Upper lobe of left lung (tissue), 4 donors: ENCODE results near the gene TMPRSS4.

Experiments
- POLR2A ChIP-seq, 4 donors: fragments of 450-650 bp; IDR thresholded peaks; one replicate each; pipeline ENCODE4 v1.5.1; 2016 to 2017; ENCODE audit warnings: antibody characterized with exemption in 4 of 4, mild to moderate bottlenecking in 2 of 4
- TF ChIP-seq, protein P1 (sequence below), 6 experiments: fragments of 450-650 bp in 4 of 6; fragments of 200-600 bp in 2 of 6; sonication (generic) in 2 of 6; IDR thresholded peaks; one replicate each; pipeline ENCODE4 v1.5.1; 2016 to 2019; ENCODE audit warnings: antibody characterized with exemption in 6 of 6

- TF ChIP-seq POLR2A (IDR thresholded peaks at IDR 0.05): no peak
- TF ChIP-seq, protein P1, sequence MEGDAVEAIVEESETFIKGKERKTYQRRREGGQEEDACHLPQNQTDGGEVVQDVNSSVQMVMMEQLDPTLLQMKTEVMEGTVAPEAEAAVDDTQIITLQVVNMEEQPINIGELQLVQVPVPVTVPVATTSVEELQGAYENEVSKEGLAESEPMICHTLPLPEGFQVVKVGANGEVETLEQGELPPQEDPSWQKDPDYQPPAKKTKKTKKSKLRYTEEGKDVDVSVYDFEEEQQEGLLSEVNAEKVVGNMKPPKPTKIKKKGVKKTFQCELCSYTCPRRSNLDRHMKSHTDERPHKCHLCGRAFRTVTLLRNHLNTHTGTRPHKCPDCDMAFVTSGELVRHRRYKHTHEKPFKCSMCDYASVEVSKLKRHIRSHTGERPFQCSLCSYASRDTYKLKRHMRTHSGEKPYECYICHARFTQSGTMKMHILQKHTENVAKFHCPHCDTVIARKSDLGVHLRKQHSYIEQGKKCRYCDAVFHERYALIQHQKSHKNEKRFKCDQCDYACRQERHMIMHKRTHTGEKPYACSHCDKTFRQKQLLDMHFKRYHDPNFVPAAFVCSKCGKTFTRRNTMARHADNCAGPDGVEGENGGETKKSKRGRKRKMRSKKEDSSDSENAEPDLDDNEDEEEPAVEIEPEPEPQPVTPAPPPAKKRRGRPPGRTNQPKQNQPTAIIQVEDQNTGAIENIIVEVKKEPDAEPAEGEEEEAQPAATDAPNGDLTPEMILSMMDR (IDR thresholded peaks at IDR 0.05): no peak
Observed at GRCh38 chr11:118168751-118169150, 91.9 kb downstream of the TMPRSS4 start.
